ELF-1 (cell line): ENCODE data around the gene GNAQ.

Source experiments
- DNase-seq: peaks from one replicate; pipeline ENCODE4 v3.0.0-alpha.2; 2016; ENCODE audit warnings: low read depth, low spot score

GNAQ gene

GRCh38 chr9:77847059-77847499 lies 184.5 kb downstream of the GNAQ start:
- no peak for DNase-seq

DNA sequence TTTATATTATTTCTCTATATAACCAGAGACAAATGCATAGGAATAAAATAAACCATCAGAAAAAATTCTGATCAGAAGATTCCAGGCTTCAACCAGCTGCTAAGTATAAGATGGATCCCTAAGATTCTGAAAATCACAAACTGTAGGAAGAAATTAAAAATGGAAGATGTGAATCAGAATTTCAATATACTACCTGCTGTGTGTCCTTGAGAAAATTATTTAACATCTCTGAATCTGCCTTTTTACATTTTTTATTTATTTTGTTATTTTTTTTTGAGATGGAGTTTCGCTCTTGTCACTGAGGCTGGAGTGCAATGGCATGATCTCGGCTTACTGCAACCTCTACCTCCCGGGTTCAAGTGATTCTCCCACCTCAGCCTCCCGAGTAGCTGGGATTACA lies 187.2 kb downstream of the GNAQ start:
- DNase-seq = no peak

GRCh38 chr9:77843871-77844155 lies 187.8 kb downstream of the GNAQ start:
- DNase-seq = no peak

DNA sequence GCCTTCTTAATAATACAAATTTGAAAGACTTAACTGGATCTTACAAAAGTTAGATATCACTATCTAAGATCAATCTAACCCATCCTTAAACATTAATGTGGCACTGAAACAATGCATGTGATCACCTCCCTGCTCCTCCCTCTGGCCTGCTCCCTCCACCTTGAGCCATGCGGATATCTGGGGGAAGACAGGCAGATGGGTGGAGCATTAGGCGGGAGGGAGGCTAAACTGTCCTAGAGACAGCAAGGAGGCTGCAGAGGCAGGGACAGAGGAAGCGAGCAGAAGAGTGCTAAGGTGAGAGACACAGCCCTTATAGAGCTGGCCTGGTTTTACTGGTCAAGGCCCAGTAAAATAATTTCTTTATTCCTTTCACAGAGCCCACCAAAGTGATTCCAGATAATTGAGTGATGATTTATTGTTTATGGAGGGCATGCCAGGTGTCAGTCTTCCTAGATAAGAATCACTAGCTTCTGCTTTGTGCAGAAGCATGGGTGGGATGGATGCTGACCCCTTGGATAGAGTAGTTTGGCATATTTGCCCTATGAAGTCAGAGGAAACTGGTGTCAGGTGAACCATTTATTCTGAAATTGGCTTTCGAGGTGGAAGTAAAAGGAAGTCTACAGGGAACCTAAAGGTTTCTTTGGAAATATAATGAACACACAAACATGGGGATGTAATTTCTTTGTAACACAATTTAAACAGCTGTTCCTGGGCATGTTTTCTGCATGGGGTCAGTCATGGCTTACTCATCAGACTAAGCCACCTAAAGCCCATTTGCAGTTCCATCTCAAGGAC lies 188.3 kb downstream of the GNAQ start:
- DNase-seq = peak; percentile 7

DNA sequence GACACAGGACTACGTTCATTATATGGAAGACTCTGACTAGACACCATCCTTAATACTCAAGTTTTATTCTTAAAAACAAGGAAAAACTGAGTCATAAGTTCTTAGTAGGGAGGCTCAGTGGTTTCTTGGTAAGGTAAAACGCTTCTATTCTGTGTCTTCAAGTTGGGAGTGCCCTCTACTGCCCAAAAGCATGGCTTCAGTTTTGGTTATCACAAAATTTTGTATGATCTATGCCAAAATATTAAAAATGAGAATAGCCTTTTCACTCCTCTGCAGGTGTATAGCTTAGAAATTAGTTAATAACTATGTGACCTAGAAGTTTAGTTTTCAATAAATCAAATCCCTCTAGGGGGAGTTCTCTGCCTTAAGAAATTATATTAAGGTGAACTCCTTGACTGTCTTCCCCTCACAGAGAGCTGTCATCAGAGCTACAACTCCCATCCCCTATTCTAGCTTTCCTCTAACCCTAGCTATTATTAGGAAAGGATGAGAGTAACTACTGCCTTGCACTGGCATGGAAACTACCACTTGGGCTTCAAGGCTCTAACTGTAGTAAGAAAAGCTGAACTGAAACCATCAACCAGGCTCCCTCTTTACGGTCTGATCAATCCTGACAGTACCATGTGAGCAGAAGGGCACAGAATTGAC lies 189.7 kb downstream of the GNAQ start:
- DNase-seq = no peak

GRCh38 chr9:77839459-77840140 lies 192.0 kb downstream of the GNAQ start:
- DNase-seq = no peak

DNA sequence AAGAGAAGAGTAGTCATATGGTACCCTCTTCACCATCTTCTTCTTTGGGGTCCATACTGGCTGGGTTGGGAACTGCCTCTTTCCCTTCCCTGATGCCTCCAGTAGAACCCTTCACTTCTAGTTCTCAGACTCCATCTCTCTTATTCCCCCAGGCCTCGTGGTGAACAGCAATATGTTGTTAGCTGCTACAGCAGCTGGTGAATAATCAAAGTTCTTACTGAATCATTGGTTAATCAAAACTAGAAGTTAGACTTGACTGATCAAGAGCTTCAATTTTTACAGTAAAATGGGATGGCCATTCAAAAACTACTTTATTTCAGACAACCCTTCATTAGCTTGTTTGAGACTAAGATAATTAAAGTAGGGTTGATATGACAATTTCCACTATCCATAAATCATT lies 192.6 kb downstream of the GNAQ start:
- DNase-seq = no peak

DNA sequence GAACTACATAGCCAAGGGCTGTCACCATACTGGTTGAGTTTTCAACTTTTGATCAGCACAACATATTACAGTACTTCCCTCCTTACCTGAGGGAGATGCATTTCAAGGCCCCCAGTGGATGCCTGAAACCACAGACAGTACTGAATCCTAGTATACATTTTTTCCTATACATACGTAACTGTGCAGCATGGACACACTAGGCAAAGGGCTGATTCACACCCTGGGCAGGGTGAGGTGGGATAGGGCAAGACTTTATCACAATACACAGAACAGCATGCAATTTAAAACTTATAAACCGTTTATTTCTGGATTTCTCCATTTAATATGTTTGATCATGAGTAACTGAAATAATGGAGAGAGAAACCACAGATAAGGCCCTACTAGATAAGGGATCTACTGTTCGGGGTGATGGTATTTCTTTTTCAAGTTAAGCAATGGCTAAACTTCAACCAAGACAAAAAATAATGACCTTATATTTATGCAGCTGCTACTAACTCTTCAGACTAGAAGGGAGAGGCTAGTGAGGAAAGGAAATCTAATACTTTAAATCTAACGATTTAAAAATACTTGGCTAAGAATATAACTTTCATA lies 196.6 kb downstream of the GNAQ start:
- DNase-seq = no peak

GRCh38 chr9:77833561-77834429 lies 197.8 kb downstream of the GNAQ start:
- DNase-seq = no peak

- no peak for DNase-seq
Measured at GRCh38 chr9:77832639-77833038, 199.0 kb downstream of the GNAQ start.

- no peak for DNase-seq
Measured at GRCh38 chr9:77831781-77832180, 199.8 kb downstream of the GNAQ start.

DNA sequence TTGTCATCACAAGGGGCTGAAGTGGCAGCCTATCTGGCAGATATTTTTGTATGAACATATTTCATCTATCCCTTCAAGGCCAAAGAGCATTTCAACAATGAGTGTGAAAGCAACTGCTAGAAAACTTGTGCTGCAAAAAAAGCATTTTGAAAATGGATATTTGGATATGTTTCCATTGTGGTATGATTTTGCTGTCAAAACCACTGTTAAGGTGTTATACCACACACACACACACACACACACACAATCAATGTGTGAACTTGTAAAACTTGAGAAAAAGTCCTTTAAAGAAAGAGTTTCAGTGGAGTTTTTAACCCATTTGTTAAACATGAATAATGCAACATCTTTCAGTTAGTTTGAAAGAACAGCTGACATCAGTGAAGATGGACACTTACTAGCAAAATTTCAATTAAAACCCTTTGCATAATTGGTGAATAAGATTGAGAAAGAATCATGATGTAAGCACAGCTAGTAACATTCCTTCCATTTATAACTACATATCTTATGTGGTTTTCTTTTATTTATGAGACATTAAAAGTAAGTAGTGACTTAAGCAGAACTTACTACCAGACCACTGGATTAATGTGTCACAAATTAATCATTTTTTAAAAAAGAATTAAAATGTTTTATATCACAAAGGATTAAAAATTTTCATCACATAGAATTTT lies 200.9 kb downstream of the GNAQ start:
- no peak for DNase-seq

DNA sequence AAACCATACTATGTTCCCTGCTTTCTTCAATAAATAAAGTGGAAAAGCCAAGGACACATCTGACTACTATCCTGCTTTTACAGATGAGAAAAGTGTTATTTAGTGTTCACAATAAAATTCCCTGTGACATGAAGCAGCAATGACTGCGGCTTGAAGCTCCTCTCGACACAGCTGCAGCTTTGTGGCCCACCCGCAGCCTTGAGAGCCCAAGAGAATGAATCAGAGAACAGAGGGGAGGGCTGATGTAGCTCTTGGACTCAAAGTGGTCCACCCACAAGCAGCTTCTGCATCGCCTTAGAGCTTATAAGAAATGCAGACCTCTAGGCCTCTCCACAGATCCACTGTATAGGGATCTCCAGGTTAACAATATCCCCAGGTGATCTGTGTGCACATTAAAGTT lies 202.2 kb downstream of the GNAQ start:
- no peak for DNase-seq

- DNase-seq = no peak
Measured at GRCh38 chr9:77827104-77827784, 204.4 kb downstream of the GNAQ start.

- DNase-seq = no peak
Measured at GRCh38 chr9:77826621-77827020, 205.0 kb downstream of the GNAQ start.

- no peak for DNase-seq
Measured at GRCh38 chr9:77826116-77826515, 205.5 kb downstream of the GNAQ start.

GRCh38 chr9:77825361-77825760 lies 206.2 kb downstream of the GNAQ start:
- DNase-seq = no peak

GRCh38 chr9:77820293-77820954 lies 211.2 kb downstream of the GNAQ start:
- DNase-seq = no peak

GRCh38 chr9:77819657-77820056 lies 212.0 kb downstream of the GNAQ start:
- DNase-seq = no peak
